ENCODE data around the gene MYO5A.
"Not testable (repeated sequence)": the region's sequence is repeated elsewhere in the genome, so short reads cannot be mapped to it uniquely, and the experiment has no call there.

The MYO5A gene

GRCh38 chr15:52463638-52464037, 65.0 kb downstream of the MYO5A start:
- DNase-seq (ENCODE audit: low spot score), result no peak

DNA sequence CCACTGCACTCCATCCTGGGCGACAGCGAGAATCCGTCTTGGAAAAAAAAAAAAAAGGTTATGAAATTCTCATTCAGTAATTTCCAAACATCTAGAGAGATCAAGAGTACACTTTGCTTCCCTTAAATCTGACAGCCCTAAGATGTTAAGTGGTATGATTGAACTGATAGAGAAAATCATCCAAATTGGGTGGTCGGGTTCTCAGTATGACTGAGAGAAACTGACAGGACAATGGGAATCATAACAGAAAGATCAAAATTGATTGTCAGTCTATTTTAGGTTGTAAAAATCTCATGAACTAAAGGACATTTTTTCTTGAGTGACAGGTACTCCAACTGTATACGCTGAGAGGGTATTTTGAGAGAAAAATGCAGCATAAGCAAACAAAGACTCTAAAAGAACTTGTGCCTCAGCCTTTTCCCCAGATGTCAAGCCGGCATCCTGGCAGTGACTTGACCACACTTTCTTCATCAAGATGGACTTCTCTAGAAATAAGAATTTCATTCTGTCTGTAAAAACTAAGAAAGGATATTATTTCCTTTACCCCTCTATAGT, 65.8 kb downstream of the MYO5A start:
- DNase-seq (ENCODE audit: low spot score), result no peak

GRCh38 chr15:52459701-52460100, 69.0 kb downstream of the MYO5A start:
- not testable (repeated sequence) for DNase-seq (ENCODE audit: low spot score)

GRCh38 chr15:52459265-52459664, 69.4 kb downstream of the MYO5A start:
- not testable (repeated sequence) for DNase-seq (ENCODE audit: low spot score)

DNA sequence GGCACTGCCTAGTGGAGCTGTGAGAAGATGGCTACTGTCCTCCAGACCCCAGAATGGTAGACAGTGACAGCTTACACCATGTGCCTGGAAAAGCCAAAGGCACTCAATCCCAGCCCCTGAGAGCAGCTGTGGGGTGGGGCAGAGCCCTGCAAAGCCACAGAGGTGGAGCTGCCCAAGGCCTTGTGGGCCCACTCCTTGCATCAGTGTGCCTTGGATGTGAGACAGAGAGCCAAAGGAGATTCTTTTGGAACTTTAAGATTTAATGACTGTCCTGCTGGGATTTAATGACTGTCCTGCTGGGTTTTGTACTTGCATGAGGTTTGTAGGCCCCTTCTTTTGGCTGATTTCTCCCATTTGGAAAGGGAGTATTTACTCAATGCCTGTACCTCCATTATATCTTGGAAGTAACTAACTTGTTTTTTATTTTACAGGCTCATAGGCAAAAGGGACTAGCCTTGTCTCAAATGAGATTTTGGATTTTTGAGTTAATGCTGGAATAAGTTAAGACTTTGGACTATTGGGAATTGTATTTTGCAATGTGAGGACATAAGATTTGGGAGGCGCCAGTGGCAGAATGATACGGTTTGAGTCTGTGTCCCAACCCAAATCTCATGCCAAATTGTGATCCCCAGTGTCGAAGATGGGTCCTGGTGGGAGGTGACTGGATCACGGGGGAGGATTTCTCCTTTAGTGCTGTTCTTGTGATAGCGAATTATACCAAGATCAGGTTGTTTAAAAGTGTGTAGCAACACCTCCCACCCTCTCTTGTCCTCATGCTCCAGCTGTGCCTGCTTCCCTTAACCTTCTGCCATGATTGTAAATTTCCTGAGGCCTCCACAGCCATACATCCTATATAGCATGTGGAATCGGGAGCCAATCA, 80.4 kb downstream of the MYO5A start:
- DNase-seq (ENCODE audit: low spot score), result no peak

DNA sequence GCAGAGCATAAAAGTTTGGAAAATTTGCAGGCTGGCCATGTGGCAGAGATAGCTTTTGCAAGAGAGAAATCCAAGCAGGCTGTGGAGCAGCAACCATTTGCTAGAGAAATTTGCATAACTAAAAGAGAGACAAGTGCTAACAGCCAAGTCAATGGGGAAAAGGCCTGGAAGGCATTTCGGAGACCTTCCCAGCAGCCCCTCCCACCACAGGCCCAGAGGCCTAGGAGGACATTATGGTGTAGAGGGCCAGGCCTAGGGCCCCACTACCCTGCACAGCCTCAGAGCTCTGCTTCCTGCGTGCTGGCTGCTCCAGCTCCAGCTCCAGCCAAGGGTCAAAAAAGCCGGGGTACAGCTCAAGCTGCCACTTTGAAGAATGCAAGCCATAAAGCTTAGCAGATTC, 82.7 kb downstream of the MYO5A start:
- DNase-seq (ENCODE audit: low spot score), result no peak

DNA sequence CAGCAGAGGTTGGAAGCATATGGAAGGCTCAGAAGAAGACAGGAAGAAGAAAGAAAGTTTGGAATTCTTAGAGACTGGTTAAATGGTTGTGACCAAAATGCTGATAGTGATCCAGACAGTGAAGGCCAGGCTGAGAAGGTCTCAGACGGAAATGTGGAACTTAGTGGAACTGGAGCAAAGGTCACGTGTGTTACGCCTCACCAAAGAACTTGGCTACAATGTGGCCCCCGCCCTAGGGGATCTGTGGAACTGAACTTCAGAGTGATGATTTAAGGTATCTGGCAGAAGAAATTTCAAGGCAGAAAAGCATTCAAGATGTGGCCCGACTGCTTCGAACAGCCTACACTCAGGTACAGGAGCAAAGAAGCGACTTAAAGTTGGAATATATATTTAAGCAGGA, 83.1 kb downstream of the MYO5A start:
- DNase-seq (ENCODE audit: low spot score), result no peak

- DNase-seq (ENCODE audit: low spot score), result not testable (repeated sequence)
Observed at GRCh38 chr15:52443205-52443604, 85.5 kb downstream of the MYO5A start.

GRCh38 chr15:52441841-52442240, 86.8 kb downstream of the MYO5A start:
- peak; percentile 49 for DNase-seq (ENCODE audit: low spot score)

GRCh38 chr15:52440946-52441345, 87.7 kb downstream of the MYO5A start:
- DNase-seq (ENCODE audit: low spot score), result no peak

DNA sequence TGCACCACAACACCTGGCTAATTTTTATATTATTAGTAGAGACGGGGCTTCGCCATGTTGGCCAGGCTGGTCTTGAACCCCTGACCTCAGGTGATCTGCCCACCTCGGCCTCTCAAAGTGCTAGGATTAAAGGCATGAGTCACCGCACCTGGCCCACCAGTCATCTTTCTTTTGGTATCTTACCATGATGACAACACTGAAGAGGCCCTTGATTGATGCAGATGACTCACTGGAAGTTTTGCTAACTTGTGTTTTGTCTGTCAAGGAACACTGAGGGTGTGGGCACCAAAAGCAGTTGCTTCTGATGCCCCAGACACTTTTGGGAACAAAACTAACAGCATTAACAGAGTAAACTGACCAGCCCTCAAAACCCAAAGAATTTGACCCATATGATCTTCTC, 88.3 kb downstream of the MYO5A start:
- DNase-seq (ENCODE audit: low spot score), result no peak

DNA sequence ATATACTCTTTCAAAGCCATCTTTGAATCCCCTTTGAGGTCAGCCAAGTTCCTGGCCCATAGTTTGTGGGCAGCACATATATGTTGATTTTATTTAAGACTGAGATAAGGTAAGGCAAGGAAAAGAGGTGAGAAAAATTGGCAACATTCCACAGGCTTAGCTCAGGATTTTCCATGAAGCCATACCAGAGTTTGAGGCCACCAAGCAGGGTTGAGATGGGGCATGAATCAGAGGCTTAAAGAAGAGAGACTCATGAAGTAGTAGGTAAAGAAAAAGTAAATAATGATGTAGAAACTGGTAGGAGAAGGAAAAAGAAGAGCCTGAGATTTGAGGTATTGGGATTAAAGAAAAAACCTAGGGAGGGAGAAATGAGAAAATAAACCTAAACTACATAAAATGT, 89.2 kb downstream of the MYO5A start:
- no peak for DNase-seq (ENCODE audit: low spot score)

DNA sequence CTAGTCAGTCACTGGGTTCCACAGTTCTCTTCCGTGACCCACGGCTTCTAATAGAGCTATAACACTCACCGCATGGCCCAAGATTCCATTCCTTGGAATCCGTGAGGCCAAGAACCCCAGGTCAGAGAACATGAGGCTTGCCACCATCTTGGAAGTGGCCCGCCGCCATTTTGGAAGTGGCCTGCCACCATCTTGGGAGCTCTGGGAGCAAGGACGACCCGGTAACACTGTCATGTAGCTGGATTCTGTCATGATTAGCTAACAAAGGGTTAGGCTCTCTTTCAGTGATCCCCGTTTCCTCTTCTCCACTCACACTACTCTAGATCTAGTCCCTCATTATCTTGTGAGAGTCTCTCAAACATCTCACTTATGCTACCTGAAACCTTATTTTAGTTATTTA, 89.6 kb downstream of the MYO5A start:
- DNase-seq (ENCODE audit: low spot score), result not testable (repeated sequence)

GRCh38 chr15:52438047-52438446, 90.6 kb downstream of the MYO5A start:
- no peak for DNase-seq (ENCODE audit: low spot score)

DNA sequence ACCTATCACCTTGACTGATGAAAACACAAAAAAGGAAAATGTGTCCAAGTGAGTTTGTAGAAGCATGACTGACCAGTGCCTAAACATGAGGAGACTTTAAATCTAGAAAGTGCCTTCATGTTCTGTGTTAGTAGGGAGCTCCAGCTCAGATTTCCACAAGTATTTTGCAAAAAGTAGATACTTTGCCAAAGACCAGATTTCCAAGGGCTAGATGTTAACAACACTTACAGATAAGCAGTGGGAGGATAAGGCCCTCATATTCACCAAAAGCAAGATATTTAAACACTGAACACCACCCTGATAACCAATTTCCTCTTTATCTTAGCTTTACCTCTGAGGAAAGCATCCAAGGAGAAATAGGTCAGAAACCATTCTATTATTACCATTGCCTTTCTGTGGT, 91.0 kb downstream of the MYO5A start:
- no peak for DNase-seq (ENCODE audit: low spot score)

GRCh38 chr15:52436981-52437380, 91.7 kb downstream of the MYO5A start:
- DNase-seq (ENCODE audit: low spot score), result no peak

DNA sequence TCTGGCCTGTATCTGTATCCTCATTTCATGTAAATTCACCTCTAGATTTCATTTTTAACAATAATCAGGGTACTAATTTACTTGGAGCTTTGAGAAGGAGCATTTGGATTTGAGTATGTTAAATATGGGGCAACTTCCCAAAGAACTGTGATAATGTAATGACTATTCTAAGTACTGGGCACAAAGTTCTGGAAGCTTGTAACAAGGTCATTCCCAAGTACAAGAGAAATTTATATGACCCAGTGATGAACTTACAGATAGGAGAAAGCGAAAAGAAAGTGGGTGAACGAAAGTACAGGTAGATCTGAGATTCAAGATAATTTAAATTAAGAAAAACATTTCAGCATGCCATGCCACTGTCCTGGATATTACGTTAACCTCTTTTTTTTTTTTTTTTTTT, 93.8 kb downstream of the MYO5A start:
- no peak for DNase-seq (ENCODE audit: low spot score)

DNA sequence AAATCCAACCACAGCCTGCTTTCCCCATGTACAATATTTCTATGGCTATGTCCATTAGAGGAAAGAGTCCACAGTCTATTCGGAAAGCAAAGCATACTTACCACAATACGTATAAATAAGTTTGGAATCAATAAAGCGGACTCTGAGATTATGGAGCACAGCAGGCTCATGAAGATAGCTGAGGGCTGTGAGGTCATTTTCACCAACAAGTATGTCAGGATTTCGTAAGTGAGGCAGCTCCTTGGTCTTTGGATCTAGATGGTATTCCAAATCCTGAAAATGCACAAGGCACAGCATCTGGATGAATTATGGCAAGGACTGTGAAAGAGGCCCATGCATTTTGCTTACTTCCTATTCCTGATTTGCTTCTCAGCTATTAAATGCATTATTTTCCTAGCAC, 100.4 kb downstream of the MYO5A start:
- no peak for DNase-seq (ENCODE audit: low spot score)

DNA sequence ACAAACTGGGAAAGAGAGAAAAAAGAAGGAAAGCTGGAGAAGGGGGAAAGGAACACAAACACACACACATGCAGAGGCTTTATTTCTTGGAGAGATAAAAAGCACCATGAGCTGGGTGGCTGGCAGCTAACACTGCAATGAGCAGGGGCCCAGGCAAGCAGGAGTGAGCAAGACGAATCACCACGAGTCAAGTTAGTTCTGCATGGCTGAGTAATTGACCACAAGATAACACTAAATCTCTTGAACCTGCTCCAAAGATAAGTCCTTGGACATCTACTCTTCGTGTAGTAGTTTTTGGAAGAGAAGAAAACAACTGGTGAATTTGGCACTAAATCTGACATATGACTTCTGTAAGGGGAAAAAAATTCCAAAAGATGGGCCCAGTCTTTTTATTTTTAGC, 100.9 kb downstream of the MYO5A start:
- peak; percentile 70 for DNase-seq (ENCODE audit: low spot score)

DNA sequence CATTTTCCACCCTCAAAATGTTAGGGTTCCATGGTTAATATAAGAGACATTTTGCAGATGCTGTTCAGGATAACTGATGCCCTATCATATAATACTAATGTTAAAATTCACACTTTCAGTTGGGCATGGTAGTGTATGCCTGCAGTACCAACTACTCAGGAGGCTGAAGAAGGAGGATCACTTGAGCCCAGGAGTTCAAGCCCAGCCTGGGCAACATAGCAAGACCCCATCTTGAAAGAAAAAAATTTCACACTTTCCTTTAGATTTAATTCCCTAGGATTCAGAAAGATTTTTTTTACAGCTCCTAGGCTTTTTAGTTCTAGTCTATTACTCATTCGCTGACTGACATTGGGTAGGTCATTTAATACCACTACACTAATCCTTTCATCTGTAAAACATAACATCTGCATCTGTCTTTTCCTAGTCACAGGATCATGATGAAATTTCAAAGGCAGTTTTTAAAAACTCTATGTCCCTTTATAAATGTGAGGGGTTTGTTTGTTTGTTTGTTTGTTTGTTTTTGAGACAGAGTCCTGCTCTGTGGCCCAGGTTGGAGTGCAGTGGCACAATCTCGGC, 103.7 kb downstream of the MYO5A start:
- DNase-seq (ENCODE audit: low spot score), result no peak

DNA sequence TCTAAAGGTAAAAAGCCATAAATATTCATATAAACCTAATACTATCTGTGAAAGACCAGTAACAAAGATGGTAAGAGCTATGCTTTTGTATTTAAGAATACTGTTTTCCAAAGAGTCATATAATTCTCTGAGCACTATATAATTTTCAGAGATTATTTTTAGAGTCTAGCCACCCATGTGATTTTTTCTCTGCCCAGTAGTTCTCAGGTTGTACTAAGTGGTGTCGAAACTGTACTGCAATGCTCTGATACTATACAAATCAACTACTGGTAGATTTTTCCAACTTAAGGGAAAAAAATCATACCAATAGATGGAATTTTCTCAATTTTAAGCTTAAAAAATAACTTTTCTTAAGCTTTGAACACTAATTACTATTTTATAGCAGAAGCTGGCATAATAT, 104.8 kb downstream of the MYO5A start:
- no peak for DNase-seq (ENCODE audit: low spot score)

DNA sequence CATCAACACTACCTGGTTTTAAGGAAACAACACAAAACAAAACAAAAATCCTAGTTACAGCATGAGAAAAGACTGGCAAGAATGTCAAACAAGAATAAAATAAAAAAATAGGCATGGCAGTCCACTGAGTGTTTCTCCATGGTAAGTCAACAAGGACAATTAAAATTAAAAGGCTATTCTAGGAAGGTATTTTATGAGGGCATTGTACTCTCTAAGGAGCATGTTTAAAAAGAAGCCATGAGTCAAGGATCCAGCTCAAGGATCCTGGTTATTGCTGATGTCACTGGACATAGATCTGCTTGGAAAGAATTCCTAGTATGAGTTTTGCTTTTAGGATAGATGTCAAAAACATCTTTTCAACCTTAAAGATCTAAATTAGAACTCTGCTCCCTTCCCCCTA, 106.7 kb downstream of the MYO5A start:
- DNase-seq (ENCODE audit: low spot score), result no peak

DNA sequence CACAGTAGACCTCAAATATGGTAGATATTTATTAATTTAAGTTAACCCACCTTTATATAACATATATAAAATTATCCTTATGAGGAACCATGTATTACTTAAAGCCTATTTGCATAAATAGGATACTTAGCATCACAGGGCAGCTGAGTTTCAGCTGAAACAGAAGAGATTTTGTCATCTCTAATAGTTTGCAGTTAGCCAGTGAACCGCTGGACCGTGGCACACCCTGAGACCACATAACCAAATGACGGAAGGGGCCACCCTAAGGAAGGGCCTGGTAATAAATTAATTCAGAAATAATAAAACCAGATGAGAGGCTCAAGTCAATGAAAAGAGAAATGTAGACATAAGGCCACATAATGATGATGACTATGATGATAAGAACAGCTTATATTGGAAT, 107.7 kb downstream of the MYO5A start:
- DNase-seq (ENCODE audit: low spot score), result no peak

- no peak for DNase-seq (ENCODE audit: low spot score)
Observed at GRCh38 chr15:52419494-52419893, 109.2 kb downstream of the MYO5A start.
